Adrenal gland (tissue), 12 donors: ENCODE results near the gene ITPR3. TPM values are rescaled to one million over a fixed set of nuclear protein-coding genes. Genes with fewer than 3 reads are reported as not detected.

Source experiments
- DNase-seq, 7 donors: peaks; one replicate each; pipeline ENCODE4 v3.0.0-alpha.2; 2019 to 2020
- H3K27ac ChIP-seq, 5 donors: fragments of 200-600 bp; sonication (generic) in 4 of 5; 1 replicate in 3 of 5; 2 replicates in 2 of 5; pipeline versions ENCODE4 v1.5.1 to v1.8.0; 2016 to 2020; ENCODE audit warnings: mild to moderate bottlenecking in 1 of 5
- H3K27me3 ChIP-seq: fragments of 200-600 bp; 2 replicates; pipeline ENCODE4 v1.8.0; 2021
- H3K36me3 ChIP-seq, 2 donors: fragments of 200-600 bp; replicated peaks in 1 of 2; 1 replicate in 1 of 2; 2 replicates in 1 of 2; pipeline versions ENCODE4 v1.5.1 to v1.8.0; 2018 to 2022
- H3K4me1 ChIP-seq, 2 donors: fragments of 200-600 bp; replicated peaks in 1 of 2; 1 replicate in 1 of 2; 2 replicates in 1 of 2; pipeline versions ENCODE4 v1.5.1 to v1.8.0; 2018 to 2021
- H3K4me3 ChIP-seq, 4 donors: fragments of 200-600 bp; sonication (generic) in 3 of 4; one replicate each; pipeline ENCODE4 v1.5.1; 2016 to 2018
- H3K9me3 ChIP-seq, 3 donors: fragments of 200-600 bp; sonication (generic) in 1 of 3; replicated peaks in 1 of 3; 1 replicate in 2 of 3; 2 replicates in 1 of 3; pipeline versions ENCODE4 v1.5.1 to v1.8.0; 2016 to 2021
- CTCF ChIP-seq, 6 experiments: fragments of 450-650 bp in 4 of 6; fragments of 200-600 bp in 2 of 6; sonication (generic) in 1 of 6; IDR thresholded peaks; 1 replicate in 5 of 6; 2 replicates in 1 of 6; pipeline versions ENCODE4 v1.5.1 to v1.8.0; 2016 to 2021; ENCODE audit warnings: antibody characterized with exemption in 6 of 6, mild to moderate bottlenecking in 2 of 6, moderate library complexity in 1 of 6
- POLR2A ChIP-seq, 2 donors: fragments of 450-650 bp; IDR thresholded peaks; one replicate each; pipeline ENCODE4 v1.6.1; 2017; ENCODE audit warnings: antibody characterized with exemption in 2 of 2, mild to moderate bottlenecking in 2 of 2, moderate library complexity in 1 of 2
- WGBS, 4 donors: extraction: QIAGEN DNeasy Blood & Tissue Kit in 2 of 4; methylation state at CpG; one replicate each; pipeline versions ENCODE4 v1.1.5 to v1.1.7; 2013 to 2017; 5-methylcytosine and 5-hydroxymethylcytosine counted together
- intact Hi-C, 2 donors: fragments of 100-400 bp; cut with DNase I; formaldehyde crosslinking; loops; one replicate each; pipeline versions ENCODE4 v1.14.1 to v1.15.0; 2022 to 2023
- polyA plus RNA-seq, 3 donors: library from polyadenylated mRNA; stranded (reverse); fragments of 200-250 nt in 2 of 3; fragments of 350-450 nt in 1 of 3; fragmentation: Illumina TruSeq in 1 of 3; extraction: RNeasy Lipid Tissue Mini Kit (QIAGEN cat#74804) in 1 of 3; gene quantifications; one replicate each; pipeline ENCODE4 v1.2.3, GENCODE V29; 2013 to 2014
- total RNA-seq, 9 donors: library from RNA; depleted of rRNA in 4 of 9; stranded (reverse); fragments of >200 nt in 4 of 9; fragments of 120-200 nt in 1 of 9; fragmentation: NEBNext Ultra II Directional in 1 of 9; extraction: Animal tissue kit (Norgen Biotek cat#: 25700) in 1 of 9; gene quantifications; one replicate each; pipeline versions ENCODE4 v1.1.0 to v1.2.4, GENCODE V29; 2013 to 2023
- donor health status: healthy with polysubstance abuse.
- donor health status: Bipolar disorder and iron deficiency.
- donor health status: DM: yes; HTN: yes; CAD: no.
- donor health status: DM: no; HTN: no; CAD: no.
- donor health status: DM: no; HTN: no; CAD: no.
- donor health status: DM: yes; HTN: yes; CAD: no.

ITPR3 gene
- total and polyA plus RNA-seq, 12 donors: 1.3 to 38.1 (median 23.9) TPM

GRCh38 chr6:33662318-33662717, 41.2 kb downstream of the ITPR3 start:
- no peaks in the 10 kb centered on the region for H3K27me3 ChIP-seq
- H3K36me3 ChIP-seq: no peaks in the 10 kb centered on the region
- intact Hi-C loops: no loop called here
- whole genome bisulfite sequencing, 4 donors: 92 to 100% (median 94%) methylated on average over 1 to 11 of the region's 11 CpGs
- H3K27ac ChIP-seq: no peak overlapping the region
- DNase-seq: no peak
- H3K4me3 ChIP-seq: no peak overlapping the region
- H3K9me3 ChIP-seq: no peaks in the 10 kb centered on the region
- TF ChIP-seq CTCF (IDR thresholded peaks at IDR 0.05) (no peak), POLR2A (IDR thresholded peaks at IDR 0.05) (no peak)
- H3K4me1 ChIP-seq: no peaks in the 10 kb centered on the region

- no peaks in the 10 kb centered on the region for H3K27me3 ChIP-seq
- no peaks in the 10 kb centered on the region for H3K9me3 ChIP-seq
- H3K27ac ChIP-seq: no peak overlapping the region
- intact Hi-C loops: no loop called here
- no peaks in the 10 kb centered on the region for H3K4me1 ChIP-seq
- 71 to 92% (median 87%) methylated on average over 5 of the region's 5 CpGs for whole genome bisulfite sequencing, 4 donors
- no peak overlapping the region for H3K4me3 ChIP-seq
- H3K36me3 ChIP-seq: no peaks in the 10 kb centered on the region
- TF ChIP-seq CTCF (IDR thresholded peaks at IDR 0.05) (no peak), POLR2A (IDR thresholded peaks at IDR 0.05) (no peak)
- DNase-seq: no peak
Measured at GRCh38 chr6:33663028-33663427, 41.9 kb downstream of the ITPR3 start.

- Histone ChIP-seq H3K27me3 (no peaks in the 10 kb centered on the region), H3K27ac (no peak overlapping the region), H3K36me3 (no peaks in the 10 kb centered on the region), H3K4me3 (no peak overlapping the region), H3K4me1 (no peaks in the 10 kb centered on the region), H3K9me3 (no peaks in the 10 kb centered on the region)
- intact Hi-C loops: no loop called here
- 94 to 97% (median 95%) methylated on average over 7 to 16 of the region's 16 CpGs for WGBS, 4 donors
- DNase-seq: no peak
- TF ChIP-seq POLR2A (IDR thresholded peaks at IDR 0.05): no peak
- TF ChIP-seq CTCF (IDR thresholded peaks at IDR 0.05): no peak
Measured at GRCh38 chr6:33663727-33664449, 42.8 kb downstream of the ITPR3 start.

GRCh38 chr6:33664506-33665057, 43.5 kb downstream of the ITPR3 start:
- H3K27me3 ChIP-seq: no peaks in the 10 kb centered on the region
- no peak for TF ChIP-seq POLR2A (IDR thresholded peaks at IDR 0.05)
- TF ChIP-seq CTCF (IDR thresholded peaks at IDR 0.05): no peak
- WGBS, 4 donors: 90 to 94% (median 92%) methylated on average over 7 to 17 of the region's 17 CpGs

More at GRCh38 chr6:33664506-33665057, 43.5 kb downstream of the ITPR3 start:
- no peaks in the 10 kb centered on the region for H3K4me1 ChIP-seq
- no peaks in the 10 kb centered on the region for H3K36me3 ChIP-seq
- no peaks in the 10 kb centered on the region for H3K9me3 ChIP-seq
- H3K27ac ChIP-seq: no peak overlapping the region
- no peak overlapping the region for H3K4me3 ChIP-seq
- intact Hi-C loops: no loop called here
- no peak for DNase-seq
